ENCODE measurements around the gene LRRC8D. TPM values are rescaled to one million over a fixed set of nuclear protein-coding genes. Genes with fewer than 3 reads are reported as not detected.

The LRRC8D gene
- total and polyA plus RNA-seq, 2 of the 4 experiments (the other 2 are of a cell fraction) = 34.1 to 35.3 TPM

DNA sequence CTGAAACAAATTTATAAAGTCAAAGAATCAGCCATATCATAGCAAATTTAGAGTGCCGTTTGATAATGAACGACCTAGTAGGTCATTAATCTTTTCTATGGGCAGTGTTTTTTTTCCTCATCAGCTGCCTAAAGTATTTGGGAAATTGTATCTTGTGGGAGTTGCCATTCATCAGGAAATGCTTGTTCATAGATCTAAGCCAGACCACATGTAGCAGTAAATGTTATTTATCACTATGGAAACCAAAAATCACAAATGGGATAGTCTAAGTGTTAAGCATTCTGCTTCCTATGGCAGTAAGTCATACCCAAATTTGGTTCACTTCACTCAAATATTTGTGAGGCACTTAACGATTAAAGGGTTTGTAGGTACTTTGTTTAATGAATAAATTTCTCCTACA is 52.9 kb downstream of the LRRC8D start:
- WGBS, 2 experiments (ENCODE audit: extremely low coverage in 2 of 2, insufficient read length in 1 of 2) = no CpG with 5 or more reads among the region's 3 CpGs

More for the DNA sequence above, 52.9 kb downstream of the LRRC8D start:
- no peak overlapping the region for H3K9ac ChIP-seq (ENCODE audit: low read depth, low read length)
- ATAC-seq (ENCODE audit: low read depth) (peak; percentile 42), DNase-seq (peak; percentile 68)
- no peaks in the 10 kb centered on the region for H3K9me3 ChIP-seq (ENCODE audit: control insufficient read depth, insufficient read depth, low read length)
- in situ Hi-C loops (cut with MboI; ENCODE audit: low sequenced_read_pairs) = no loop called here
- no peak overlapping the region for H2BK120ac ChIP-seq (ENCODE audit: low read depth, low read length)
- H2BK15ac ChIP-seq (ENCODE audit: low read depth, low read length) = no peak overlapping the region
- no peak overlapping the region for H4K91ac ChIP-seq (ENCODE audit: insufficient read depth, low read depth, low read length)
- no peak overlapping the region for H2AK9ac ChIP-seq (replicated peaks; ENCODE audit: low read depth, low read length, poor library complexity)
- H3K27me3 ChIP-seq (ENCODE audit: control insufficient read depth, insufficient read depth, low read length) = no peaks in the 10 kb centered on the region
- no peaks in the 10 kb centered on the region for H3K4me1 ChIP-seq (ENCODE audit: control insufficient read depth, insufficient read depth, low read length)
- H3K4ac ChIP-seq (ENCODE audit: low read depth, low read length) = no peak overlapping the region
- ChIA-PET CTCF (interaction anchor here (1.2 kb wide), 1 partner anchor 45 kb away, joined by 4 read pairs; no protein-coding TSS in a partner anchor), POLR2A (ENCODE audit: unreplicated experiment) (no interaction called here)
- H3K4me3 ChIP-seq (ENCODE audit: insufficient read depth, low read depth, low read length) = no peak overlapping the region
- no TSS peak for BruUV-seq (replicated peaks)
- no peak overlapping the region for H3K27ac ChIP-seq (ENCODE audit: insufficient read depth, low read length)
- peaks cover 3% of the 10 kb centered on the region for H3K36me3 ChIP-seq (ENCODE audit: control insufficient read depth, insufficient read depth, low read length)
- no peak overlapping the region for H2AK5ac ChIP-seq (ENCODE audit: low read depth, low read length)
- no peak overlapping the region for H3K23ac ChIP-seq (ENCODE audit: low read depth, low read length)
- dilution Hi-C loops (cut with HindIII; ENCODE audit: low sequenced_read_pairs, unreplicated experiment) = no loop called here
- no peaks in the 10 kb centered on the region for H4K20me1 ChIP-seq (ENCODE audit: insufficient read depth, low read length)
- H3K9me1 ChIP-seq (ENCODE audit: insufficient read depth, low read length) = no peaks in the 10 kb centered on the region; the same call in 1 of the 2 replicates
- H2BK5ac ChIP-seq (ENCODE audit: low read depth, low read length, poor library complexity, severe bottlenecking) = no peak overlapping the region
- H3K56ac ChIP-seq (ENCODE audit: extremely low read depth, insufficient read depth, low read length) = no peak overlapping the region
- no peak overlapping the region for H3K14ac ChIP-seq (replicated peaks; ENCODE audit: low read depth, low read length)
- no peak overlapping the region for H2AFZ ChIP-seq (replicated peaks; ENCODE audit: low read length, poor library complexity)
- H4K8ac ChIP-seq (ENCODE audit: low read depth in 2 of 2, low read length in 2 of 2) = no peak overlapping the region
- no peak overlapping the region for H2BK20ac ChIP-seq (ENCODE audit: low read depth, low read length)
- peaks cover 12 to 34% of the 10 kb centered on the region in 2 experiments for H3K79me1 ChIP-seq (ENCODE audit: low read depth in 1 of 2, low read length in 2 of 2)
- no peak overlapping the region for H3K18ac ChIP-seq (ENCODE audit: low read depth, low read length)
- no peak overlapping the region for H4K5ac ChIP-seq (ENCODE audit: low read depth, low read length)
- H3K4me2 ChIP-seq (ENCODE audit: low read depth, low read length) = no peak overlapping the region
- TF ChIP-seq, protein P1, sequence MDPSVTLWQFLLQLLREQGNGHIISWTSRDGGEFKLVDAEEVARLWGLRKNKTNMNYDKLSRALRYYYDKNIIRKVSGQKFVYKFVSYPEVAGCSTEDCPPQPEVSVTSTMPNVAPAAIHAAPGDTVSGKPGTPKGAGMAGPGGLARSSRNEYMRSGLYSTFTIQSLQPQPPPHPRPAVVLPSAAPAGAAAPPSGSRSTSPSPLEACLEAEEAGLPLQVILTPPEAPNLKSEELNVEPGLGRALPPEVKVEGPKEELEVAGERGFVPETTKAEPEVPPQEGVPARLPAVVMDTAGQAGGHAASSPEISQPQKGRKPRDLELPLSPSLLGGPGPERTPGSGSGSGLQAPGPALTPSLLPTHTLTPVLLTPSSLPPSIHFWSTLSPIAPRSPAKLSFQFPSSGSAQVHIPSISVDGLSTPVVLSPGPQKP (IDR thresholded peaks at IDR 0.05; ENCODE audit: borderline replicate concordance, low read depth, low read length) = no peak
- TF ChIP-seq, protein P2, sequence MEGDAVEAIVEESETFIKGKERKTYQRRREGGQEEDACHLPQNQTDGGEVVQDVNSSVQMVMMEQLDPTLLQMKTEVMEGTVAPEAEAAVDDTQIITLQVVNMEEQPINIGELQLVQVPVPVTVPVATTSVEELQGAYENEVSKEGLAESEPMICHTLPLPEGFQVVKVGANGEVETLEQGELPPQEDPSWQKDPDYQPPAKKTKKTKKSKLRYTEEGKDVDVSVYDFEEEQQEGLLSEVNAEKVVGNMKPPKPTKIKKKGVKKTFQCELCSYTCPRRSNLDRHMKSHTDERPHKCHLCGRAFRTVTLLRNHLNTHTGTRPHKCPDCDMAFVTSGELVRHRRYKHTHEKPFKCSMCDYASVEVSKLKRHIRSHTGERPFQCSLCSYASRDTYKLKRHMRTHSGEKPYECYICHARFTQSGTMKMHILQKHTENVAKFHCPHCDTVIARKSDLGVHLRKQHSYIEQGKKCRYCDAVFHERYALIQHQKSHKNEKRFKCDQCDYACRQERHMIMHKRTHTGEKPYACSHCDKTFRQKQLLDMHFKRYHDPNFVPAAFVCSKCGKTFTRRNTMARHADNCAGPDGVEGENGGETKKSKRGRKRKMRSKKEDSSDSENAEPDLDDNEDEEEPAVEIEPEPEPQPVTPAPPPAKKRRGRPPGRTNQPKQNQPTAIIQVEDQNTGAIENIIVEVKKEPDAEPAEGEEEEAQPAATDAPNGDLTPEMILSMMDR (conservative IDR thresholded peaks at IDR 0.05; ENCODE audit: low read depth, low read length) = no peak
- intact Hi-C loops (cut with micrococcal nuclease) = no loop called here
